Measurements from ENCODE around the gene KCNH2. TPM values are rescaled to one million over a fixed set of nuclear protein-coding genes. Genes with fewer than 3 reads are reported as not detected.

KCNH2 gene
- total and polyA plus RNA-seq, 2 donors (not counting 1 experiment from before 2014, with no cell fraction given) = 0.86 to 2.7 TPM

DNA sequence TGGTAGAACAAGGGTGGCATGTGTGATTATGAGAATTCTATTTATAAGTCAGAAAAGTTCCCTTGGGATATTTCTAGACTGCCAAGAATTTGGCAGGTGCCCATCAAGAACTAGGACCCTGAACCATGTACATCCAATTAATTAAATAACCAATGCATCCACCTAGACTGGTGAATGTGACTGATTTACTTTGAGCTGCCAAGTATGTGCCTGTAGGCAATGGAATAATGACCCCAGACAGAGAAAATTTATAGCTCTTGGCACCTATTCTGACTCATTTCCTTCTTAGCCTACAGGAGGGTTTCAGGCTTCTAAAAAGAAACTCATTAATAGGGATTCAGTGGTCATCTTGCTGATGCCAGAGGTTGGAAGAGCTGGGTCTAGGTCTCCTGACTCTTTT lies 54.9 kb downstream of the KCNH2 start:
- Mint-ChIP-seq H3K9me3 (ENCODE audit: insufficient read depth) (no peaks in the 10 kb centered on the region), H3K27me3 (peaks cover 37% of the 10 kb centered on the region), H3K4me1 (no peaks in the 10 kb centered on the region), H3K4me3 (no peak overlapping the region), H3K27ac (no peak overlapping the region)
- H3K4me1 ChIP-seq (ENCODE audit: control insufficient read depth in 2 of 2, insufficient read depth in 2 of 2, low read length in 2 of 2) = no peaks in the 10 kb centered on the region
- DNase-seq (no peak), ATAC-seq (ENCODE audit: low read depth) (no peak)
- intact Hi-C loops (cut with micrococcal nuclease) = no loop called here
- no peak overlapping the region for H3K9ac ChIP-seq (ENCODE audit: low read length)
- TF ChIP-seq CTCF (IDR thresholded peaks at IDR 0.05) = no peak
- no peak for TF ChIP-seq EZH2 (IDR thresholded peaks at IDR 0.05; ENCODE audit: borderline replicate concordance, insufficient read depth, low read depth, low read length, poor library complexity, severe bottlenecking)
- H3K9me3 ChIP-seq (ENCODE audit: control extremely low read depth in 1 of 3, control insufficient read depth in 2 of 3, insufficient read depth in 1 of 3, low read length in 2 of 3) = no peaks in the 10 kb centered on the region
- CTCF ChIA-PET = no interaction called here
- H3K27ac ChIP-seq (ENCODE audit: low read length in 2 of 2) = no peak overlapping the region
- H3K4me3 ChIP-seq (ENCODE audit: control extremely low read depth in 1 of 5, extremely low read depth in 1 of 5, insufficient read depth in 1 of 5, low read depth in 2 of 5, low read length in 4 of 5) = no peak overlapping the region
- no peaks in the 10 kb centered on the region for H4K20me1 ChIP-seq (ENCODE audit: control insufficient read depth, insufficient read depth, low read length, poor library complexity, severe bottlenecking)
- no peaks in the 10 kb centered on the region for H3K36me3 ChIP-seq (replicated peaks in 1 of 2; ENCODE audit: control extremely low read depth in 1 of 2, control insufficient read depth in 1 of 2, extremely low read depth in 1 of 2, insufficient read depth in 2 of 2, low read length in 1 of 2)
- H3K27me3 ChIP-seq (replicated peaks in 1 of 4; ENCODE audit: control extremely low read depth in 1 of 4, control insufficient read depth in 3 of 4, insufficient read depth in 4 of 4, low read length in 3 of 4) = peaks cover 0 to 3% (median 0%) of the 10 kb centered on the region in 4 experiments
- POLR2A ChIA-PET = no interaction called here
- no peaks in the 10 kb centered on the region for H3K79me2 ChIP-seq (ENCODE audit: control insufficient read depth, insufficient read depth, low read length)
- H2AFZ ChIP-seq (ENCODE audit: insufficient read depth, low read depth, low read length, poor library complexity, severe bottlenecking) = no peak overlapping the region
- no peak overlapping the region for H3K4me2 ChIP-seq (replicated peaks; ENCODE audit: low read depth, low read length, poor library complexity, severe bottlenecking)

DNA sequence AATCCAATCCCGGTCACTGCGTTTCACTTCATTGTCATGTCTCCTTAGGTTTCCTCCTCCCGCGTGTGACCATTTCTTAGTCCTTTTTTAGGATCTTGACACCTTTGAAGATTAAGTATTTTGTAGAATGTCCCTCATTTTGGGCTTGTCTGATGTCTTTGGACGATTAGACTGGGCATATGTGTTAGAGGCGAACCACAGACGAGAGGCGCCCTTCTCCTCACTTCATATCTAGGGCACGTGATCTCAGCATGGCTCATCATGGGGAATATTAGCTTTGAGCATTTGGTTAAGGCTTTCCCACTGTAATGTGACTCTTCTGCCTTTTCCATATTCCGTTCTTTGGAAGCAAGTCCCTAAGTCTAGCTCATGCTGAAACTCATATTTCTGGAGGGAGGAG lies 59.0 kb downstream of the KCNH2 start:
- ChIA-PET CTCF (no interaction called here), POLR2A (no interaction called here)
- H2AFZ ChIP-seq (ENCODE audit: insufficient read depth, low read depth, low read length, poor library complexity, severe bottlenecking) = no peak overlapping the region
- no peak overlapping the region for H3K4me3 ChIP-seq (ENCODE audit: control extremely low read depth in 1 of 5, extremely low read depth in 1 of 5, insufficient read depth in 1 of 5, low read depth in 2 of 5, low read length in 4 of 5)
- H3K27ac ChIP-seq (ENCODE audit: low read length in 2 of 2) = no peak overlapping the region
- H3K4me2 ChIP-seq (replicated peaks; ENCODE audit: low read depth, low read length, poor library complexity, severe bottlenecking) = no peak overlapping the region
- intact Hi-C loops (cut with micrococcal nuclease) = no loop called here
- DNase-seq (no peak), ATAC-seq (ENCODE audit: low read depth) (no peak)
- H3K27ac Mint-ChIP-seq = no peak overlapping the region
- H3K9ac ChIP-seq (ENCODE audit: low read length) = no peak overlapping the region
- H3K27me3 ChIP-seq (replicated peaks in 1 of 4; ENCODE audit: control extremely low read depth in 1 of 4, control insufficient read depth in 3 of 4, insufficient read depth in 4 of 4, low read length in 3 of 4) = peaks cover 0 to 10% (median 0%) of the 10 kb centered on the region in 4 experiments
- H3K9me3 Mint-ChIP-seq (ENCODE audit: insufficient read depth) = no peaks in the 10 kb centered on the region
- WGBS (ENCODE audit: insufficient coverage) = no CpG with 5 or more reads among the region's 10 CpGs
- no peaks in the 10 kb centered on the region for H3K4me1 ChIP-seq (ENCODE audit: control insufficient read depth in 2 of 2, insufficient read depth in 2 of 2, low read length in 2 of 2)
- H3K27me3 Mint-ChIP-seq = peaks cover 37% of the 10 kb centered on the region
- no peak for TF ChIP-seq EZH2 (IDR thresholded peaks at IDR 0.05; ENCODE audit: borderline replicate concordance, insufficient read depth, low read depth, low read length, poor library complexity, severe bottlenecking)
- no peak for TF ChIP-seq CTCF (IDR thresholded peaks at IDR 0.05)
- H3K4me1 Mint-ChIP-seq = no peaks in the 10 kb centered on the region
- H4K20me1 ChIP-seq (ENCODE audit: control insufficient read depth, insufficient read depth, low read length, poor library complexity, severe bottlenecking) = no peaks in the 10 kb centered on the region
- H3K9me3 ChIP-seq (ENCODE audit: control extremely low read depth in 1 of 3, control insufficient read depth in 2 of 3, insufficient read depth in 1 of 3, low read length in 2 of 3) = no peaks in the 10 kb centered on the region
- H3K4me3 Mint-ChIP-seq = no peak overlapping the region
- no peaks in the 10 kb centered on the region for H3K79me2 ChIP-seq (ENCODE audit: control insufficient read depth, insufficient read depth, low read length)
- H3K36me3 ChIP-seq (replicated peaks in 1 of 2; ENCODE audit: control extremely low read depth in 1 of 2, control insufficient read depth in 1 of 2, extremely low read depth in 1 of 2, insufficient read depth in 2 of 2, low read length in 1 of 2) = no peaks in the 10 kb centered on the region
